Measurements from ENCODE around the gene GNAO1.

The GNAO1 gene

DNA sequence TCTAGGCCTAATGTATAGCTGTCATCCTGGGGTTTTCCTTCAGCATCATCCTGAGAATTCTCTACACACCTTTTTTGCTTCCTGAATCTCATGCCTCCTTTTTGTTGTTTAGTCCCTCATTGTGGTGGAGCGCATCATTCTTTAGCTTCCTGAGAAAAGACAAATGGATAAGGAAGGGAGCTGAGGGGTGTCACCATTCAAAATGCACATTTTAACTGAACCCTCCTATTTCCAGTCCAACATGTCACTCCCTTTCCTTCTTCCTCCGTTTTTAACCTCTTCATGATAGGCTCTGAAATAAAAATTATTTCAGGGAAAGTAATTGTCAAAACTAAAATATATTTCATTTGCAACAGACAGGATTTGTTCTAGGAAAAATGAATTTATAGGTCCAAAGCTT is 39.7 kb upstream of the GNAO1 start:
- H3K36me3 ChIP-seq (replicated peaks; ENCODE audit: insufficient read depth, low read length), result no peaks in the 10 kb centered on the region
- H4K20me1 ChIP-seq (ENCODE audit: insufficient read depth, low read length), result no peaks in the 10 kb centered on the region
- peaks cover 19% of the 10 kb centered on the region for H3K27me3 ChIP-seq (replicated peaks; ENCODE audit: insufficient read depth, low read length)
- no peak overlapping the region for H3K27ac ChIP-seq (ENCODE audit: low read length)
- H3F3A ChIP-seq (ENCODE audit: insufficient read depth, low read length), result no peaks in the 10 kb centered on the region
- no peak overlapping the region for H3K9ac ChIP-seq (ENCODE audit: low read length)
- H3K79me2 ChIP-seq (ENCODE audit: low read length), result no peaks in the 10 kb centered on the region
- H3K4me1 ChIP-seq (ENCODE audit: low read length), result no peaks in the 10 kb centered on the region
- DNase-seq, result no peak
- H3K4me2 ChIP-seq (ENCODE audit: low read depth, low read length), result no peak overlapping the region
- H3K4me3 ChIP-seq (ENCODE audit: low read length), result no peak overlapping the region
- H2AFZ ChIP-seq (ENCODE audit: low read length), result no peak overlapping the region
- no peaks in the 10 kb centered on the region for H3K9me3 ChIP-seq (replicated peaks; ENCODE audit: insufficient read depth, low read length)
- no peaks in the 10 kb centered on the region for H3K9me2 ChIP-seq (replicated peaks; ENCODE audit: insufficient read depth, low read length)
- TF ChIP-seq EZH2 (optimal IDR thresholded peaks at IDR 0.05; ENCODE audit: low read depth, low read length) (no peak), EZH2phosphoT487 (IDR thresholded peaks at IDR 0.05; ENCODE audit: low read length) (no peak)
- TF ChIP-seq, protein P1, sequence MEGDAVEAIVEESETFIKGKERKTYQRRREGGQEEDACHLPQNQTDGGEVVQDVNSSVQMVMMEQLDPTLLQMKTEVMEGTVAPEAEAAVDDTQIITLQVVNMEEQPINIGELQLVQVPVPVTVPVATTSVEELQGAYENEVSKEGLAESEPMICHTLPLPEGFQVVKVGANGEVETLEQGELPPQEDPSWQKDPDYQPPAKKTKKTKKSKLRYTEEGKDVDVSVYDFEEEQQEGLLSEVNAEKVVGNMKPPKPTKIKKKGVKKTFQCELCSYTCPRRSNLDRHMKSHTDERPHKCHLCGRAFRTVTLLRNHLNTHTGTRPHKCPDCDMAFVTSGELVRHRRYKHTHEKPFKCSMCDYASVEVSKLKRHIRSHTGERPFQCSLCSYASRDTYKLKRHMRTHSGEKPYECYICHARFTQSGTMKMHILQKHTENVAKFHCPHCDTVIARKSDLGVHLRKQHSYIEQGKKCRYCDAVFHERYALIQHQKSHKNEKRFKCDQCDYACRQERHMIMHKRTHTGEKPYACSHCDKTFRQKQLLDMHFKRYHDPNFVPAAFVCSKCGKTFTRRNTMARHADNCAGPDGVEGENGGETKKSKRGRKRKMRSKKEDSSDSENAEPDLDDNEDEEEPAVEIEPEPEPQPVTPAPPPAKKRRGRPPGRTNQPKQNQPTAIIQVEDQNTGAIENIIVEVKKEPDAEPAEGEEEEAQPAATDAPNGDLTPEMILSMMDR (IDR thresholded peaks at IDR 0.05; ENCODE audit: low read length), result no peak

DNA sequence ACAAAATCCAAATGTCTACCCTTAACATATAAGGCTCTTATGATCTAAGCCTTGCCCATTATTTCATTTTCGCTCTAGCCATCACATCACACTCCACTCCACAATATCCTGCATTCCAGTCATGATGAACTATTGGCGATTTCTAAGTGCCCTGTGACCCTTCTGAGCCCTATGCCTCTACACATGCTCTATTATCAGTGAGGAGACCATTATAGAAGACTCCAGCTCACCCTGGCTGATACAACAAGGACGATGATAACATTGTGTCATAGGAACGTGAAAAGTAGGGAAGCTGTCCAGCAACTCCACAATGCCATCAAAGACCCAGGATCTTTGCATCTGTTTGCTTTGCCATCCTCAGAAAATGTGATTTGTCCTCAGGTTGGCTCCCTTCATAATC is 29.6 kb upstream of the GNAO1 start:
- Histone ChIP-seq H3K27ac (ENCODE audit: low read length) (no peak overlapping the region), H3F3A (ENCODE audit: insufficient read depth, low read length) (no peaks in the 10 kb centered on the region), H2AFZ (ENCODE audit: low read length) (no peak overlapping the region), H3K27me3 (replicated peaks; ENCODE audit: insufficient read depth, low read length) (peaks cover 56% of the 10 kb centered on the region), H3K4me2 (ENCODE audit: low read depth, low read length) (no peak overlapping the region), H3K4me1 (ENCODE audit: low read length) (no peaks in the 10 kb centered on the region), H3K9me3 (replicated peaks; ENCODE audit: insufficient read depth, low read length) (no peaks in the 10 kb centered on the region), H3K79me2 (ENCODE audit: low read length) (no peaks in the 10 kb centered on the region), H3K36me3 (replicated peaks; ENCODE audit: insufficient read depth, low read length) (no peaks in the 10 kb centered on the region), H3K9ac (ENCODE audit: low read length) (no peak overlapping the region), H4K20me1 (ENCODE audit: insufficient read depth, low read length) (no peaks in the 10 kb centered on the region), H3K9me2 (replicated peaks; ENCODE audit: insufficient read depth, low read length) (no peaks in the 10 kb centered on the region), H3K4me3 (ENCODE audit: low read length) (no peak overlapping the region)
- TF ChIP-seq, protein P1 (IDR thresholded peaks at IDR 0.05; ENCODE audit: low read length), result no peak
- TF ChIP-seq EZH2 (optimal IDR thresholded peaks at IDR 0.05; ENCODE audit: low read depth, low read length) (no peak), EZH2phosphoT487 (IDR thresholded peaks at IDR 0.05; ENCODE audit: low read length) (no peak)
- DNase-seq, result no peak

DNA sequence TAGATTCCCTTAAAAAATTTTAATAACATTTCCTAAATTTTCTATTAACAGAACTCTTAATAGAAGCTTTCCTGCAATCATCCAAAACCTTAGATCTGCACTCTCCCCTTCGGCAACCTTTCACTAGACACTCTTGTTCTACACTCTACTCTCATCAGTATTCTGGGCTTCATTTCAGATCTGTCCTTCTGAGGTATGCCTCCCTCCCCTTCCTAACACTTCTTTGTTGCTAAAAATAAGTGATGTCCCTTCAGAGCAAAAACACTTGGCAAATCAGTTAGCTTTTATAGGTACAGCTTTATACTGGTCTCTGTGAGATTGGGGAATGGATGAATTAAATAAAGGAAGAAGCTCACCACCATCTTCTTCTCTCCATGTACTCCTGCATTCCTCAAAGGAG is 28.2 kb upstream of the GNAO1 start:
- H3K9me2 ChIP-seq (replicated peaks; ENCODE audit: insufficient read depth, low read length), result no peaks in the 10 kb centered on the region
- no peak for DNase-seq

More for the DNA sequence above, 28.2 kb upstream of the GNAO1 start:
- TF ChIP-seq EZH2 (optimal IDR thresholded peaks at IDR 0.05; ENCODE audit: low read depth, low read length) (no peak), EZH2phosphoT487 (IDR thresholded peaks at IDR 0.05; ENCODE audit: low read length) (no peak)
- TF ChIP-seq, protein P1 (IDR thresholded peaks at IDR 0.05; ENCODE audit: low read length), result no peak
- H3K27ac ChIP-seq (ENCODE audit: low read length), result no peak overlapping the region
- no peaks in the 10 kb centered on the region for H3K4me1 ChIP-seq (ENCODE audit: low read length)
- no peaks in the 10 kb centered on the region for H4K20me1 ChIP-seq (ENCODE audit: insufficient read depth, low read length)
- no peak overlapping the region for H3K4me3 ChIP-seq (ENCODE audit: low read length)
- no peak overlapping the region for H2AFZ ChIP-seq (ENCODE audit: low read length)
- H3K9ac ChIP-seq (ENCODE audit: low read length), result no peak overlapping the region
- no peak overlapping the region for H3K4me2 ChIP-seq (ENCODE audit: low read depth, low read length)
- H3K36me3 ChIP-seq (replicated peaks; ENCODE audit: insufficient read depth, low read length), result no peaks in the 10 kb centered on the region
- H3K9me3 ChIP-seq (replicated peaks; ENCODE audit: insufficient read depth, low read length), result no peaks in the 10 kb centered on the region
- H3K79me2 ChIP-seq (ENCODE audit: low read length), result no peaks in the 10 kb centered on the region
- H3F3A ChIP-seq (ENCODE audit: insufficient read depth, low read length), result no peaks in the 10 kb centered on the region
- peaks cover 70% of the 10 kb centered on the region for H3K27me3 ChIP-seq (replicated peaks; ENCODE audit: insufficient read depth, low read length)

Measured in MM.1S (cell line).